Subcutaneous adipose tissue (tissue), 4 donors: ENCODE data around the gene TSNAX. TPM values are rescaled to one million over a fixed set of nuclear protein-coding genes. Genes with fewer than 3 reads are reported as not detected.

ENCODE experiments used
- CTCF ChIP-seq: fragments of 450-650 bp; IDR thresholded peaks from one replicate; pipeline ENCODE4 v1.5.1; 2016; ENCODE audit warnings: low read depth, mild to moderate bottlenecking, control low read depth, antibody characterized with exemption, moderate library complexity
- total RNA-seq, 4 donors: library from RNA; depleted of rRNA; stranded (reverse); fragments of >200 nt; gene quantifications; one replicate each; pipeline ENCODE4 v1.1.0, GENCODE V29; 2016

The TSNAX gene
- total RNA-seq, 4 donors from 2014 or later = 26.8 to 41.0 (median 35.3) TPM

GRCh38 chr1:231594749-231595148 lies 66.3 kb downstream of the TSNAX start:
- TF ChIP-seq CTCF = no peak

GRCh38 chr1:231596337-231596791 lies 67.9 kb downstream of the TSNAX start:
- TF ChIP-seq CTCF = no peak

- TF ChIP-seq CTCF = no peak
Measured at GRCh38 chr1:231597971-231598370, 69.5 kb downstream of the TSNAX start.

- no peak for TF ChIP-seq CTCF
Measured at GRCh38 chr1:231600458-231600976, 72.0 kb downstream of the TSNAX start.

GRCh38 chr1:231601824-231602672 lies 73.6 kb downstream of the TSNAX start:
- TF ChIP-seq CTCF = no peak

GRCh38 chr1:231602673-231602984 lies 74.2 kb downstream of the TSNAX start:
- no peak for TF ChIP-seq CTCF

GRCh38 chr1:231603598-231604275 lies 75.3 kb downstream of the TSNAX start:
- TF ChIP-seq CTCF = no peak
